ENCODE data around the gene HEPN1.
A peak's percentile ranks its signal among the peaks of the same experiment; 100 is the strongest.

The HEPN1 gene

GRCh38 chr11:124918950-124919349 is at the start of gene HEPN1:
HEPN1 (plus strand) TSS chr11:124919250.
- DNase-seq = no peak

GRCh38 chr11:124869331-124869730 is 49.7 kb upstream of the HEPN1 start:
- DNase-seq = no peak

GRCh38 chr11:124869856-124870387 is 49.1 kb upstream of the HEPN1 start:
- DNase-seq = no peak

GRCh38 chr11:124870430-124870829 is 48.6 kb upstream of the HEPN1 start:
- no peak for DNase-seq

GRCh38 chr11:124872280-124872679 is 46.8 kb upstream of the HEPN1 start:
- DNase-seq = no peak

- DNase-seq = no peak
Measured at GRCh38 chr11:124872741-124873140, 46.3 kb upstream of the HEPN1 start.

GRCh38 chr11:124873951-124874350 is 45.1 kb upstream of the HEPN1 start:
- no peak for DNase-seq

GRCh38 chr11:124874571-124875255 is 44.3 kb upstream of the HEPN1 start:
- DNase-seq = no peak

GRCh38 chr11:124875401-124875800 is 43.6 kb upstream of the HEPN1 start:
- DNase-seq = no peak

- peak; percentile 80 for DNase-seq
Measured at GRCh38 chr11:124875943-124876817, 42.9 kb upstream of the HEPN1 start.

GRCh38 chr11:124876818-124877630 is 42.0 kb upstream of the HEPN1 start:
- no peak for DNase-seq

- DNase-seq = no peak
Measured at GRCh38 chr11:124877631-124877909, 41.5 kb upstream of the HEPN1 start.

- no peak for DNase-seq
Measured at GRCh38 chr11:124877910-124878758, 40.9 kb upstream of the HEPN1 start.

GRCh38 chr11:124878759-124879492 is 40.1 kb upstream of the HEPN1 start:
- no peak for DNase-seq

GRCh38 chr11:124879493-124880289 is 39.4 kb upstream of the HEPN1 start:
- no peak for DNase-seq

GRCh38 chr11:124880290-124880611 is 38.8 kb upstream of the HEPN1 start:
- DNase-seq = no peak

GRCh38 chr11:124880958-124881357 is 38.1 kb upstream of the HEPN1 start:
- DNase-seq = no peak

GRCh38 chr11:124882339-124883071 is 36.5 kb upstream of the HEPN1 start:
- no peak for DNase-seq

- no peak for DNase-seq
Measured at GRCh38 chr11:124884340-124884739, 34.7 kb upstream of the HEPN1 start.

GRCh38 chr11:124884869-124885479 is 34.1 kb upstream of the HEPN1 start:
- no peak for DNase-seq

Measured in MV-4-11 (cell line).